NCI-H2171 treated with DMSO at 0.1 percent for 48 hours (cell line): ENCODE data around the gene PCGF5.
"Not testable (repeated sequence)": the region's sequence is repeated elsewhere in the genome, so short reads cannot be mapped to it uniquely, and the experiment has no call there.

Experiments used
- DNase-seq: peaks from one replicate; lab custom pipeline; 2025; lab: John Stamatoyannopoulos, UW

PCGF5 gene

DNA sequence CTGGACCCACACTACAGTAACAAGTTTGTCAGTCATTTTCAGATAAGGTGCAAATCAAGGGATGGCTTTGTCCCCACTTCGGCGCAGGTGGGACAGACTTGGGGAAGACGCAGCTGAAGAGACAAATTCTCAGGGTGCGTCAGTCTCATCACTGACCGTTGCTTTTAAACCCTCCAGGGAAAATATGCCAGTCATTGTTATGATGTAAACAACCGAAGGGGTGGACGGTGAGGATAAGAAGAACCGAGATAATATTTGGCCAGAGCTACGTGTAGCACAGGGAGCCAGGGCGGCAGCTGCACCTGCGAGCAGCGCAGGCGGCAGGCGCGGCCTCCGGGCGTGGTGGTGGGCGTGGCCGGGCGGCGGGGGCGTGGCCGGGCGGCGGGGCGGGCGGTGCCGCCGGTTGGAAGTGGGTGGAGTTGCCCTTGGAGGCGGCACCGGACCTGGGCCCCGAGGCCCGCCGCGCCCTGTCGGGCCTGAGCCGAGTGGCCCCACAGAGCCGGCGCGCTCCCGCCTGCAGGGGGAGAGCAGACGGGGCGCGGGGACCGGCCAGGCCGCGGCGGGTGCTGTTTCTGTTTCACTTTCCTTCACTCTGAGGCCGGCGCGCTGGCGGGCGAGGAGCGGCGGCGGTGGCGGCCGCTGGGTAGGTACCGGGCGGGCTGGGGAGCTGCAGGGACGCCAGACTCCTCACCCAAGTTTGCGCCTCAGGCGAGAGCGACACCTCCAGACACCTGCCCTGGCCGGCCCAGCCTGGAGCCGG is at the start of gene PCGF5:
TSS of gene PCGF5 (plus strand) at position 470 of the 760 bp plus-strand sequence. CDS start 2,209 bp downstream, outside the sequence.
- DNase-seq = peak; percentile 68

DNA sequence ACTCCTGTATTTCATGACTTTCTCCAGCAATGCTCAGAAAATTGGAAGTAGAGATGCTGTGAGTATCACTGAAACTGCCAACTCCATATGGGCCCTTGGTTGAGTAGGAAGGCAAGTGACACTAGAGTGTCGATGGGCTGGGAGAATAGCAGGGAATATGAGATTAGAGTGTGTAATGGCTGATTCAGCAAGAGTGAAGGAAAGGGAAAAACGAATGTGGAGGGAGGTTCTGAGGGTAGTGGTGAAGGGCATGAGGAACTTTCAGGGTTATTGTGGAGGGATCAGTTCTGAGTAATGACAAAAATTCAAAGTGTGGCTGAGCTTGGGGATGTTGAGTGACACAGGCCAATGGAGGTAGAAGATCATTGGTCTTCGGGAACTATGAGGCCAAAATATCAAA is 49.0 kb upstream of the PCGF5 start:
- no peak for DNase-seq

DNA sequence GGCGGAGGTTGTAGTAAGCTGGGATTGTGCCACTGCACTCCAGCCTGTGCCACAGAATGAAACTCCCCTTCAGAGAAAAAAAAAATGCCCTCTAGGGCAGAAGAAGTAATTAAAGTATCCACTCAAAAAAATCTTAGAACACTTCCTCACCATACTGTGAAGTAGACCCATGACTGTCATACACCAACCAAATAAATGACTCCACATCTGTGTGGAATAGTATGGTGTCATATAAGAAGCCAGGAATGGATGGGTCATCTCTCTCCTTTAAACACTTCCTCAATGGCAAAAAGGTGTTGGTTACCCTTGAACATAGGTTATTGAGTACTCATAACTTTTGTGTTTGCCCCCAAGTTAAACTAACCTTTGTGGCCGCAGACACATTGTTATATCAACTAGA is 48.1 kb upstream of the PCGF5 start:
- DNase-seq = no peak

DNA sequence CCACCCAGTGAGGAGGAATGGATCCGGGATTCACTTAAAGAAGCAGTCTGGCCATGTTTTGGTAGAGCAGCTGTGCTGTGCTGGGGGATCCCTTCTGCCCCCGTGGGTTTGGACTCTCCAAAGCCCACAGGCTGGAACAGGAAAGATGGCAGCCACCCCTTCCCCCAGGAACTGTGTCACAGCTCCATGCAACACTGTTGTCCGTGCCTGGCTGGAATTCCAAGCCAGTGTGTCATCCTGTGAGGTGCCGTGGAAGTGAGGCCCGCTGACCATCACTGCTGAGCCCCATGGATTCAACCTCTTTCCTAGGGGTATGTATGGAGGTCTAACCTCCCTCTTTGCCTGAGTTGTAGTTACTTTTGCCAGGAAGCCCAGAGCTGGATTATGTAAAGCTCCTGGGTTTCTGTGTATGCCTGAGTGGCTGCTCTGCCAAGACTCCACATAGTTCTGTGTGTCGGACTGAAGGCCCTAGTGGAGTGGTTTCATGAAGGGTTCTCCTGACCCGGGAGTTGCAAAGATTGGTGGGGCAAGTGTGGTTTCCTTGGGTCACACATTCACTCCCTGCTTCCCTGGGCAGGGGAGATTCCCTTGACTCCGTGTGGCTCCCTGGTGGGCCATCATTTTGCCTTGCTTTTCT is 35.1 kb upstream of the PCGF5 start:
- no peak for DNase-seq

DNA sequence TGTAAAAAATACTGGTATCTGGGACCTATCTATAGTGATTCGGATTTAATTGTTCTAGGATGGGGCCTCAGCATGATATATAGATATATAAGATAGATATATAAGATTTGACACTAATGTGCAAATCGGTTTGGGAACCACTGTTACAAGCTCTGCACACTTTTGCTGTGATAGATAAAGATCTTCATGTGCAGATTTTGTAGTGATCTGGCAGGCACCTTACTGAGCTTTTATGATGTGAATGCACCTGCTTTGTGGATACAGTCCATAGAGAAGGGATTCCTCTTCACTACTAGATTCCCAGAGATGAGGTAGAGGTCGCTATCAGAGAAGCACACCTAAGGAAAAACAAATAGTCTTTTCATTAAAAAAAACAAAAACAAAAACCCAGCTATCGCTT is 33.3 kb upstream of the PCGF5 start:
- DNase-seq = no peak

DNA sequence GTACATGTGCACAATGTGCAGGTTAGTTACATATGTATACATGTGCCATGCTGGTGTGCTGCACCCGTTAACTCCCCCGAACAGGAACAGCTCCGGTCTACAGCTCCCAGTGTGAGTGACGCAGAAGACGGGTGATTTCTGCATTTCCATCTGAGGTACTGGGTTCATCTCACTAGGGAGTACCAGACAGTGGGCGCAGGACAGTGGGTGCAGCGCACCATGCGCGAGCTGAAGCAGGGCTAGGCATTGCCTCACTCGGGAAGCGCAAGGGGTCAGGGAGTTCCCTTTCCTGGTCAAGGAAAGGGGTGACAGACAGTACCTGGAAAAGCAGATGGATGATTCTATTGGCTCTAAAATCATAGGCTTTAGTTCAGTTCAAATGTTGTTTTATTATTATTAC is 32.5 kb upstream of the PCGF5 start:
- not testable (repeated sequence) for DNase-seq

DNA sequence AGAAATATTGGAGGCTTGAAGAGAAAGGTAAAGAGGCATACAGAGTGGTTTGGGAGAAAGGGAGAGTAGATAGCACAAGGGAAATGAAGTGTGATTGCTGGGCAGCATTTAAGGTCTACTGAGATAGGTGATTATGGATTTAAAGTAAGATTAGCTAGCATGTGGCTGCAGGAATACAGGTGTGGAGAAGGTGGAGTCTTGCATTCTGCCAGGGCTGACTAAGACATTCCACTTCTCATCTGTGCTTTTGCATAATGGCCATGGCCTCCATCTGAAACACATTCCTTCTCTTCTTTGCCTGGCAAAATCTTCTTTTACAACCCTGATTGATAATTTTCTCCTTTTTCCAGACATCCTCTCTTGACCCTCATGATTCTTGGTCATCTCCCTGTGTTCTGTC is 31.6 kb upstream of the PCGF5 start:
- no peak for DNase-seq

DNA sequence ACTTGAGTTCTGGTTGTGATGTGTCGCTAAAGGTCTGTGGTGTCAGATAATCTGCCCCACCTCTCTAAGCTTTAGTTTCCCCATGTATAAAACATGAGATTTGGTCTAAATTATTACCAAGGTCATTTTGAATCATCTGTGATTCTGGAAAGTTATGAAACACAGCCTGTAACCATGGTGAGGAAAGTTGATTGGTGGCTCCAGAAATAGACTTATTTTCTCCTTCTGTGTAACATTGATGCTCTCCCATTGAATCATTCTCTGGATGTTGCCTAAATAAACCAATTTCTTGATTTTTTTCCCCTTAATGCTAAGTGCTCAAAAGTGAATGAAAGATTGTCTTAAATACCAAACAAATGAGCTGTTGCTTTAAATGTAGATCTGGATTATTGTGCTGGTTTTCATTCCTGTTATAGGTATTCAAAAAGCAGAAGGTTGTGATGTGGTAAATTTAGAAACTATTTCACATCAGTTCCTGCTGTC is 30.0 kb upstream of the PCGF5 start:
- no peak for DNase-seq

DNA sequence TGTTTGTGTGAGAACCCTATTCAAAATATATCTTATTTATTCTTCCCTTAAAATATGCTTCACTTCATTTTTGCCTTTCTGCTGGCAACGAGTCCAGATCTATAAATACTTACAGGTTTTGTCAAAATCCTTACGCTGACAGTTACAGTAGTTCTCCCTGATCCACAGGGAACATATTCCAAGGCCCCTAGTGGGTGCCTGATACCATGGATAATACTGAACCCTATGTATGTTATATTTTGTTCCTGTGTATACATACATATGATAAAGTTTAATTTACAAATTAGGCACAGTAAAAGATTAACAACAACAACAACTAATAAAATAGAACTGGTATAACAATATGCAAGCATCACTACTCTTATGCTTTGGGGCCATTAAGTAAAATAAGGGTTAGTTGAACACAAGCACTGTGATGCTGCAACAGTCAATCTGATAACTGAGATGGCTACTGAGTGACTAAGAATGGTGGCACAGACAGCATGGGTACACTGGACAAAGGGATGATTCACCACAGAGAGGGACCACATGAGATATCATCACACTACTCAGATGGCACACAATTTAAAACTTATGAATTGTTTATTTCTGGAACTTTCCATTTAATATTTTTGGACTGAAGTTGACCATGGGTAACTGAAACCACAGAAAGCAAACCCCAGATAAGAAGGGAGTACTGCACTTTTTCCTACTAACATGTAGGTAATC is 29.4 kb upstream of the PCGF5 start:
- no peak for DNase-seq

DNA sequence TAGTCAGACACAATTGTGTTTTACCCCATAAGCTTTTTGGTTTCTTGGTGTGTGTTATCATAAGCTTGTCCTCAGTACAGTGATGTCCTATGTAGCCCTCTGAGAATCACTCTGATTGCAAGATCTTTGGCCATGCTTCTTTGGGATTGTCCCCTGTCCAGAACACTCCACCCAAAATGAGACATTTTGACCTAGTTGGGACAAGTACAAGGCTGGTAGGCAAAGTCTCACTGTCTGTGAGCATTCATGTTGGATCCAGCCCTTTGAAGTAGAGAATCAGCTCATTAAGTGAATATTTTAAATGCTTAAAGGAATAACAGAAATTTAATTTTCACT is 28.9 kb upstream of the PCGF5 start:
- no peak for DNase-seq

DNA sequence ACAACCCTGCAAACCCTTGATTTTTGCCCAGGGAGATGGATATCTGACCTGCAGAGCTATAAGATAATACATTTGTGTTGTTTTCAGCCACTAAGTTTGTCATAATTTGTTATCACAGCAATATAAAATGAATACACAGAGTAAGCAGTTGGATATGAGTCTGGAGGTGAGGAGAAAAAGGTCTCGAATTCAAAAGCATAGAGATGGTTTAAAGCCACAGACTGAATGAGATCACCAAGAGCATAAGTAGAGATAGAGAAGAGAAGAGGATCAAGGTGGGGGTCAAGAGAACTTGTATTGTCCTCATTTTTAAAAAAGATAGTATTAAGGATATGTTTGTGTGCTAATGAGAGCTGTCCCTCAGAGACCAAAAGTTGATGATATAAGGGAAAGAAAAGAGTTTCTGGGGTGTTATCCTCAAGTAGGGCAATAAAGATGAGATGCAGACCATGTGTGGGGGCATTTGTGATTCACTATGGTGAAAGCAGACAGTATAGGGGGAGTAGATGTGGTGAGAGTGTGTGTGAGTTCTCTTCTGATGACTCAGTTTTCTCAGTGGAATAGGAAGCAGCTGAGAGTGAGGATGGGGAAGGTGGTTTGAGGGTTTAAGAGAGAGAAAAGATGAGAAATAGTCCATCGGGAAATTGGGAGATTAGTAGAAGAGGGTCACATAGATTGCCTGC is 25.8 kb upstream of the PCGF5 start:
- no peak for DNase-seq

DNA sequence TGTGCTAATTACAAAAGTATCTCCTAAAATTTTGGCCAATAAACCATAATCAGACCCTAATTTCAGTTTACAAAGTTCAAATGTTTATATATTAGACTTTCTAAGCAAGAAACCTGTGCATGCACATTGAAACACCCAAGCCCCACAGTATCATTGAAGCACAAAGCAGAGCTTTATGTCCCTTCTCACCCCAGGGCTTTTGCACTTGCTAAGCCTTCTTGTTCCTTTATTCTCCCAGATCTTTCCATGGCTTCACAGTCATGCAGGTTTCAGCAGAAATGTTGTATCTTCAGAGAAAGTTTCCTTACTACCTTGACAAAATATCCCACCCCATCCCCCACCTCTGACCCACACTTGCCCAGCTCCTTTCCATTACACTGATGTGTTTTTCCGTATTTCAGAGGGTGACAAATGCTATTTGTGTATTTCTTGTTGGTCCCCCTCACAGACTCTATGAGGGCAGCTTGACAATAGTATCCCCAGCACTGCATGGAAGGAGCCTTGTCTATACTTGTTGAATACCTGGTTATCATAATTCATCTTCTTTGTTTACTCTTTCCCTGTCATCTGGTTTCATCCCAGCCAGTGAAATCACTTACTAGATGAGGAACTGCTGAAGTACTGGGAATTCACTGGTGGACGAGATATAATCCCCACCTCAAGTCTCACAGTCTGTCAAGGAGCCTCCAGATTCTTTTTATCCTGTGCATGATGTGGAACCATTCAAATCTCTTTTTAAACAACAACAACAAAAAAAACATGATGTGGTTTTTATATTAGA is 24.0 kb upstream of the PCGF5 start:
- no peak for DNase-seq

DNA sequence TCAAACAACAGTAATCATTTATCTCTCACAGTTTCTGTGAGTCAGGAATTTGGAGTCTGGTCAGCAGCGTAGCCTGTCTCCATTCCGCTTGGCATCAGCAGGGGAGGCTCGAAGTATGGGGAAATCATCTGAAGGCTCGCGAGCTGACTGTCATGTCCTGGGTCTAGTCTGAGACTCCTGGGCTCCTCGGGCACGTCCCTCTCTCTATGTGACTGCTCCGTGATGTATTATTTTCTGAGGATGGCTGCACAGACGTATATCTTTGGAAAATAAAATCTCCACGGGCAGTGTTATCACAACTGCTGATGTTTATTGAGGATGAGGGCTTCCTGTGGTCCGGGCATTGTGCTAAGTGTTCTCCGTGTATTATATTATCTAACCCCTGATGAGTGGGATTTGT is 23.3 kb upstream of the PCGF5 start:
- DNase-seq = no peak

DNA sequence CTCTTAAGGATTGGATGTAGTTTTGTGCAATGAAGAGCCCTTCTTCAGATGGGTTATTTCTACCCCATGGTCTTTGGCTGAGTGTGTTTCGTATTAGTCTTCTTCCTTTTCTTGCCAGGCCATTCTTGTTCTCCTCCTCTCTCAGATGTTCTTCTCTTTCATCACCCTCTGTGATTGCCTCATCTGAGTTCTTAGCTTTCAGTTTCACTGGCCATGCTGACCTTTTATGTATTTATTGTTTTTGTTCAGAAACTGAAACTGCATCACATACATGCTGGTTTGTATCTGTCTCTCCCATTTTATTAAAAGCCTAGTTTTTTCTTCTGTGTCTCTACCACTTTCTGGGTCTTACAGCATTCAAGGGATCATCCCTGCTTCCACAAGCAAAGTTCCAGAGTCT is 21.7 kb upstream of the PCGF5 start:
- no peak for DNase-seq

DNA sequence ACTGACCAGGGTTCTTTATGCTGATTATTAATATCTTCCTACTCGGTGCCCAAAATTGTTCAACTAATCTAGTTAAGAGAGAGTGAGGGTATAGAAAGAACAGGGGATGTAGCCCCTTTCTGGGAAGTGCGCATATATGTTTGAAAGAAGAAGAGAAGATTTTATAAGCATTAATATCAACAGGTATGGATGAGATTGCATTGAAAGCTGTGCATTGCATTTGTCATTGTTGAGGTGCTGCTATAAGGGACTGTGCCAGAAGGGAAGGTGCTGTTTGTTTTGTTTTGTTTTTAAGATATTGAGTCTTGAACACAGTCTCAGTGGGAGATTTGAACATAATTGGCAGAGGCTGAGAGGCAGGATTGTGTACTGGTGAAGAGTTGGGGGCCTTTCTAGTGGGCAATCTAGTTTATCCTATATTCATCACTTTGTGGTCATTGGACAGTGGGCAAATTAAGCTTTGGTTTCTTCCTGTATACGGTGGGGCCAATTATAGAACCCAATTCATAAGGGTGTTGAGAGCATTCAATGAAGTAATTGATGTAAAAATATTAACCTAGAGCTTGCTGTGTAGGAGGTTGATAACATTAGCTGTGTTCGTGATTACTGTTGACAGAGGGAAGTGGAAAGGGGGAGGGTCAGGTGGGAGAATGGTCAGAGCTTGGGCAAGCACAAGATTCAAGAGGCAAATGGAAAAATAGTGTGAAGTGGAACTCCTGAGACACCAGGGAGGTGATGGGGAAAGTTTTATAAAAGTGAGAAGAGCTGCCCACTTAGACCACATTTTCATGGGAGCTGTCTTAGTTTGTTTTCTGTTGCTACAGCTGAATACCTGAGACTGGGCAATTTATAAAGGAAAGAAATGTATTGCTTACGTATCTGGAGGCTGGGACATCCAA is 19.9 kb upstream of the PCGF5 start:
- no peak for DNase-seq

DNA sequence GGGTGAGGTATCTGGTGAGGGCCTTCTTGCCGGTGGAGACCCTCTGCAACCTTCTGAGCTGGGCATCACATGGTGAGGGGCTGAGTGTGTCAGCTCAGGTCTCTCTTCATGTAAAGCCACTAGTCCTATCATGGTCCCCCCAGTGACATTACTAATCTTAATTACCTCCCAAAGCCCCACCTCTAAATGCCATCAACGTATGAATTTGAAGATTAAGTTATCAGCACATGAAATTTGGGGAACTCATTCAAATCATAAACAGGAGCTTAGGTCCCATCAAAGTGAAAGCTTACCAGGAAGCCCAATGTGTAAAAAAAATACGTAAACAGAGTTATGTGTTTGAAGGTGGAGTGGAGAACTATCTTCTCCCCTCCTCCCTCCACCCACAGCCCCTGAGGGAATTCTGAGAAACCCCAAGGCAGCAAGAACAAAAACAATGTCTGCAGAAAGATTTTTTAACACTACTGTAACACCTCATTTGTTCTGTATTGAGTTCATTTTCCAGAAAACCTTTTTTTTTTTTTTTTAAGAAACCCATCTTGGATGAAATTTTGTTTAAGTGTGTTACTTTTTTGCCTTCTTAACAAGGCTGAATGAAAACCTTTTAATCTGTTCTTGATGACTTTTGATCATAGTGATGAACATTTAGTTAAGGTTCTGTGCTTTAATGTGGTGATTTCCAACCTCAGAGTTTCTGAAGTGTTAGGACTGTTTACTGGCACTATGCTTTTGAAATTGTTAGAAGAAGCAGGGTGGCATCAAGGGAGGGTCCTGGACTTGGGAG is 19.1 kb upstream of the PCGF5 start:
- no peak for DNase-seq

DNA sequence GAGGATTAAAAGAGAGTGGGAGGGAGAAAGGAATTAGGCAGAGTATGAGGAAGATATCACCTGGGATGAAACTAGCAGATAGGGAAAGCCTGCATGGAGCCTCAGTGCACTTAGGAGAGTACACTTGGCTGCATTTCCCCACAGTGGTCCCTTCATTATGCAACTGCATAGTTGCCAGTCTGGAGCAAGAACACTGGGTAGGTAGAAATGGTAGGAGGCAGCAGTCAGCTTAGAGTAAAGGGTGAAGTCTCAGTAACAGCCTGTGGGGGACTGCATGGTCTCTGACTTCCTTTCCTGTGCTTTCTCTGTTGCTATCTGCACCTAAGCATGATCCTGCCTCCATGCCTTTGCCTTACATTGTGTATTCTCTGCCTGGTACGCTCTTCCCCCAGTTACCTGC is 14.0 kb upstream of the PCGF5 start:
- no peak for DNase-seq

DNA sequence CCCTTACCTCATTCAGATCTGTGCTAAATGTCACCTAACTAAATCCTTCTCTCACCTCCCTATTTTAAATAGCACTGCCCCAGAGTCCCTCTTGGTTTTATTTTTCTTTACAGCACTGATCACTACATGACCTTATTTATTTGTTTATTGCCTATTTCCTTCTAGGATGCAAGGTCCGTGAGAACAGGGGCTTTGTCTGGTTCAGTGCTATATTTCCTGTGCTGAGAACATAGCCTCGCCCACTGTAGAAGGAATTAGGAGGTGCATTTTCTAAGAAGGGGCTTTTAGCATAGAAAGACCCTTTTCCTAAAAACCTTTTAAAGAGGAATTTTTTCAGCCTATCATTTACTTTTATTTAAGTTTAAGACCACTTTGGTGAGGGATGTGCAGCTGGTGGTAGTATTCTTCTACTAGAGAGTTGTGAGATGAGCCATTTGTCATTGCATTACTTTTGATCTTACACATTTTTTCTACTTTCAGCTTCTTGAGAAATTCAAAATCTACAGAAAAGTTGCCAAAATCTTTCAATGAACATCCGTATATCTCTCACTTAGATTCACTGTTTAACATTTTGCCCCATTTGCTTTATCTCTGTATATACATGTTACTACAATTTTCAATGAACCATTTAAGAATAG is 13.5 kb upstream of the PCGF5 start:
- no peak for DNase-seq

DNA sequence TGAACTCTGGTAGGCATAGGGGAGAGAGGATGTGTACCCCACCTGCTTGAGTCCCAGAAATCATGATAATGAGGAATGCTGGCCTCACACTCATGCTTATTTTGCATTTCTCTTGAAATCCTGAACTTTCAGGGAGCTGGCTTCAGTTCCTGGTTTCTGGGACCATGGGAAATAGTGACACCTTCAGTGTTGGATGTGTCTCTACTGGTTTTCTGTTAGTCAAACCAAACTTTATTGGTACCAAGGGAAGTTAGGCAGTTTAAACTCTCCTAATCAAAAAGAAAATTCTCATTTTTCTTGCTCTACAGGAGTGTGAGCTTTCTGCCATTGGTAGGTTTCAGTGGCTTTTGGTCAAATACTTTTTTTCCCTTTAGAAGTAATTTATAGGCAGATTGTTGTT is 11.8 kb upstream of the PCGF5 start:
- no peak for DNase-seq
